Mucosa of descending colon (tissue), 3 donors: ENCODE data around the gene ERP29. TPM values are rescaled to one million over a fixed set of nuclear protein-coding genes. Genes with fewer than 3 reads are reported as not detected.

Experiments used
- ATAC-seq: fragments of 200-7000 bp; cut with Tn5 transposase; one replicate; pipeline ENCODE4 v1.9.1; 2020; ENCODE audit warnings: mild to moderate bottlenecking, moderate library complexity
- DNase-seq, 3 donors: peaks; one replicate each; pipeline ENCODE4 v3.0.0-alpha.2; 2020
- H3K36me3 ChIP-seq: fragments of 200-600 bp; one replicate; pipeline ENCODE4 v1.8.0; 2021; ENCODE audit warnings: low read depth, mild to moderate bottlenecking
- H3K4me1 ChIP-seq: fragments of 200-600 bp; one replicate; pipeline ENCODE4 v1.8.0; 2021; ENCODE audit warnings: low read depth, mild to moderate bottlenecking
- H3K4me3 ChIP-seq: fragments of 200-600 bp; one replicate; pipeline ENCODE4 v1.8.0; 2021; ENCODE audit warnings: mild to moderate bottlenecking
- H3K9me3 ChIP-seq: fragments of 200-600 bp; one replicate; pipeline ENCODE4 v1.8.0; 2021; ENCODE audit warnings: mild to moderate bottlenecking
- intact Hi-C, 2 donors: fragments of 100-400 bp; cut with DNase I in 1 of 2; cut with micrococcal nuclease in 1 of 2; formaldehyde crosslinking; loops; one replicate each; pipeline versions ENCODE4 v1.11.0 to v1.11.1; 2022; cut with DNase I, micrococcal nuclease
- microRNA-seq: library from miRNA; unstranded; fragments of <30 nt; microRNA quantifications from one replicate; pipeline ENCODE4, GENCODE V29; 2019
- total RNA-seq, 3 donors: library from RNA; stranded (reverse); fragmentation: NEBNext Ultra II Directional in 2 of 3; extraction: Animal tissue kit (Norgen Biotek cat#: 25700) in 2 of 3; gene quantifications; one replicate each; pipeline versions ENCODE4 v1.2.1 to v1.2.4, GENCODE V29; 2021 to 2023
- TF ChIP-seq, protein P1 (sequence below): fragments of 200-600 bp; IDR thresholded peaks from one replicate; pipeline ENCODE4 v1.8.0; 2022; ENCODE audit warnings: antibody characterized with exemption, mild to moderate bottlenecking
- donor health status: DM: no; HTN: no; CAD: no; lungs with moderate emphysema.
- donor health status: DM: no; HTN: no; CAD: no.
- donor health status: DM: no; HTN: yes; CAD: no.

The ERP29 gene
- total RNA-seq, 3 donors from 2014 or later, result 108 to 112 (median 109) TPM

DNA sequence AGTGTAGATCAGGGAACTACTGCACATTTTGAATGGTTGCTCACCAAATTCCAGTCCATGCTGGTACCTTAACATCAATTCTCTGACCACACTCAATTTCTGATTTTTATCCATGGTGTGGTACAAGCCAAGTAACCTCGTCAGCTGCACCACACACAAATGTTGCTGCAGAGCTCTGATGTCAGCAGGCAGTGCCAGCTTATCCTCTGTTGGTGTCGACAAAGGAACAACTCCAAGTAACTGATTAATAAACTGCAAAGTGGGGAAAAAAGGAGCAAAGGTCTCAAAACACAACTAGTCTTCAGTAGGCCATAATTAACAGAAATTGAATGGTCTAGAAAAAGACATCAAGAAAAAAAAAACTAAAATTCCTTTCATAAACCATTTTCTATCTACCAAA, 47.9 kb downstream of the ERP29 start:
- TF ChIP-seq, protein P1, sequence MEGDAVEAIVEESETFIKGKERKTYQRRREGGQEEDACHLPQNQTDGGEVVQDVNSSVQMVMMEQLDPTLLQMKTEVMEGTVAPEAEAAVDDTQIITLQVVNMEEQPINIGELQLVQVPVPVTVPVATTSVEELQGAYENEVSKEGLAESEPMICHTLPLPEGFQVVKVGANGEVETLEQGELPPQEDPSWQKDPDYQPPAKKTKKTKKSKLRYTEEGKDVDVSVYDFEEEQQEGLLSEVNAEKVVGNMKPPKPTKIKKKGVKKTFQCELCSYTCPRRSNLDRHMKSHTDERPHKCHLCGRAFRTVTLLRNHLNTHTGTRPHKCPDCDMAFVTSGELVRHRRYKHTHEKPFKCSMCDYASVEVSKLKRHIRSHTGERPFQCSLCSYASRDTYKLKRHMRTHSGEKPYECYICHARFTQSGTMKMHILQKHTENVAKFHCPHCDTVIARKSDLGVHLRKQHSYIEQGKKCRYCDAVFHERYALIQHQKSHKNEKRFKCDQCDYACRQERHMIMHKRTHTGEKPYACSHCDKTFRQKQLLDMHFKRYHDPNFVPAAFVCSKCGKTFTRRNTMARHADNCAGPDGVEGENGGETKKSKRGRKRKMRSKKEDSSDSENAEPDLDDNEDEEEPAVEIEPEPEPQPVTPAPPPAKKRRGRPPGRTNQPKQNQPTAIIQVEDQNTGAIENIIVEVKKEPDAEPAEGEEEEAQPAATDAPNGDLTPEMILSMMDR, result no peak
- ATAC-seq (no peak), DNase-seq (no peak)
- intact Hi-C loops, result no loop called here
- Histone ChIP-seq H3K4me3 (no peak overlapping the region), H3K9me3 (no peaks in the 10 kb centered on the region), H3K4me1 (no peaks in the 10 kb centered on the region), H3K36me3 (peaks cover 1% of the 10 kb centered on the region)

DNA sequence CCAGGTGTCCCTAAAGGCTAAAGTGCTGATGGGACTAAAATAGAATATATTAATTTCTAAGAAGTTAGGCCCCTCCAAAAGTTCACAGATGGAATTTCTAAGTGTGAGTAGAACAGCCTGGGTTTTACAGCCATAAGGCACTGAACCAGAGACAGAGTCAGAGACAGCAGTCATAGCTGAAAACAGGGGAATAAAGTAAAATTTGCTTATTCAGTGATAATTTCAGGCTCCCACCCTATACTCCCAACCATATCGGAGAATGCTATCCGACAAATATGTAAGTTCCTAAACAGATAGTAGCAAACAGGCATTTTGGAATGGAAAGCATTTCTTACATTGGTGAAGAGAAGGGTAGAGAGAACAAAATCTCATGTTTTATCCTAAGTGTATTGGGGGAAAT, 50.0 kb downstream of the ERP29 start:
- no peak for ATAC-seq
- intact Hi-C loops, result no loop called here
- peaks cover 11% of the 10 kb centered on the region for H3K36me3 ChIP-seq
- no peak overlapping the region for H3K4me3 ChIP-seq
- TF ChIP-seq, protein P1, result no peak
- H3K4me1 ChIP-seq, result no peaks in the 10 kb centered on the region
- no peaks in the 10 kb centered on the region for H3K9me3 ChIP-seq
- DNase-seq, result no peak

DNA sequence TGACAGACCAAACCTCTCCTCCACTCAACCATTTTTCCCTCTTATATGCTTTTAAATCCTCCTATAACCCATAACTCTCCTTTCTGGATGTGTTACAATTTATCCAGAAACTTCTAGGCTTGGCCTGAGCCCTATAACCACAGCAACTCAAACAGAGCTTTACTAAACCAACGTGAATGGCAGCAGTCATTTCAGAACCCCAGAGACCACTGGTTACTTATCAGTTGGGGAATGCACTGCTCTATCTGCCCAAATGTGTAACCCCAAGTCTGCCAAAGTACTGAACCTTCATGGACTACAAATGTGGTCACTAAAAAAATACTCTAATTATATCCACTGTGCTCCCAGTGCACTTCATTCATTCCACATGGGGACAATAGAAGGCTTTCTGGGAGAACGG, 53.3 kb downstream of the ERP29 start:
- intact Hi-C loops, result no loop called here
- Histone ChIP-seq H3K9me3 (no peaks in the 10 kb centered on the region), H3K4me1 (no peaks in the 10 kb centered on the region), H3K36me3 (peaks cover 11% of the 10 kb centered on the region), H3K4me3 (no peak overlapping the region)
- DNase-seq (no peak), ATAC-seq (no peak)
- TF ChIP-seq, protein P1, result no peak

Small RNA genes within 50 kb of the gene (microRNA-seq; reads per million reads assigned to microRNA genes)
- gene MIR3657, result 0.70 reads per million

Other genes starting within 250 kb of the ERP29 start
- 100 to 1,000 TPM; 293 to 382 (median 304) TPM for gene ALDH2, start 246.5 kb upstream of the ERP29 start, total RNA-seq
- gene MAPKAPK5, start 171.2 kb upstream of the ERP29 start, total RNA-seq, result 10 to 100 TPM; 64.0 to 86.3 (median 82.0) TPM
- 10 to 100 TPM; 11.2 to 12.5 (median 11.4) TPM for gene TMEM116, start 261 bp upstream of the ERP29 start, total RNA-seq
- 10 to 100 TPM; 16.8 to 29.2 (median 17.9) TPM for gene NAA25, start 95.4 kb downstream of the ERP29 start, total RNA-seq
- gene TRAFD1, start 112.1 kb downstream of the ERP29 start, total RNA-seq, result 10 to 100 TPM; 34.0 to 59.6 (median 35.9) TPM